ENCODE data around the gene DYNC2I2.

DYNC2I2 gene

GRCh38 chr9:128636556-128637530 lies 19.8 kb downstream of the DYNC2I2 start:
- DNase-seq (ENCODE audit: low read depth in 1 of 2, low spot score in 1 of 2) = no peak

- DNase-seq (ENCODE audit: low read depth in 1 of 2, low spot score in 1 of 2) = no peak
These were observed 20.6 kb downstream of the DYNC2I2 start for GRCh38 chr9:128636024-128636390.

- no peak for DNase-seq (ENCODE audit: low read depth in 1 of 2, low spot score in 1 of 2)
These were observed 21.2 kb downstream of the DYNC2I2 start for GRCh38 chr9:128635266-128636023.

- DNase-seq (ENCODE audit: low read depth in 1 of 2, low spot score in 1 of 2) = no peak
These were observed 21.9 kb downstream of the DYNC2I2 start for GRCh38 chr9:128634651-128635262.

- no peak for DNase-seq (ENCODE audit: low read depth in 1 of 2, low spot score in 1 of 2)
These were observed 22.5 kb downstream of the DYNC2I2 start for GRCh38 chr9:128634111-128634510.

GRCh38 chr9:128633601-128634000 lies 23.0 kb downstream of the DYNC2I2 start:
- DNase-seq (ENCODE audit: low read depth in 1 of 2, low spot score in 1 of 2) = no peak

GRCh38 chr9:128633057-128633456 lies 23.6 kb downstream of the DYNC2I2 start:
- no peak for DNase-seq (ENCODE audit: low read depth in 1 of 2, low spot score in 1 of 2)

GRCh38 chr9:128632486-128632885 lies 24.2 kb downstream of the DYNC2I2 start:
- no peak for DNase-seq (ENCODE audit: low read depth in 1 of 2, low spot score in 1 of 2)

GRCh38 chr9:128632066-128632465 lies 24.6 kb downstream of the DYNC2I2 start:
- no peak for DNase-seq (ENCODE audit: low read depth in 1 of 2, low spot score in 1 of 2)

- DNase-seq (ENCODE audit: low read depth in 1 of 2, low spot score in 1 of 2) = no peak
These were observed 25.0 kb downstream of the DYNC2I2 start for GRCh38 chr9:128631636-128632035.

- no peak for DNase-seq (ENCODE audit: low read depth in 1 of 2, low spot score in 1 of 2)
These were observed 26.6 kb downstream of the DYNC2I2 start for GRCh38 chr9:128629852-128630545.

GRCh38 chr9:128629136-128629535 lies 27.5 kb downstream of the DYNC2I2 start:
- no peak for DNase-seq (ENCODE audit: low read depth in 1 of 2, low spot score in 1 of 2)

- no peak for DNase-seq (ENCODE audit: low read depth in 1 of 2, low spot score in 1 of 2)
These were observed 28.1 kb downstream of the DYNC2I2 start for GRCh38 chr9:128628471-128629048.

GRCh38 chr9:128627906-128628305 lies 28.7 kb downstream of the DYNC2I2 start:
- DNase-seq (ENCODE audit: low read depth in 1 of 2, low spot score in 1 of 2) = no peak

- DNase-seq (ENCODE audit: low read depth in 1 of 2, low spot score in 1 of 2) = no peak
These were observed 29.4 kb downstream of the DYNC2I2 start for GRCh38 chr9:128627127-128627715.

GRCh38 chr9:128626181-128626580 lies 30.5 kb downstream of the DYNC2I2 start:
- no peak for DNase-seq (ENCODE audit: low read depth in 1 of 2, low spot score in 1 of 2)

GRCh38 chr9:128625391-128626146 lies 31.1 kb downstream of the DYNC2I2 start:
- DNase-seq (ENCODE audit: low read depth in 1 of 2, low spot score in 1 of 2) = no peak

- DNase-seq (ENCODE audit: low read depth in 1 of 2, low spot score in 1 of 2) = no peak
These were observed 32.1 kb downstream of the DYNC2I2 start for GRCh38 chr9:128624566-128624965.

GRCh38 chr9:128621730-128622455 lies 34.8 kb downstream of the DYNC2I2 start:
- DNase-seq (ENCODE audit: low read depth in 1 of 2, low spot score in 1 of 2) = no peak

All from activated CD4-positive, alpha-beta T cell treated with anti-CD3 and anti-CD28 coated beads, Interleukin-2, amount 50 U/mL, for 24 hours (primary cell).